NCI-H2107 (cell line): ENCODE measurements around the gene PNMA6F.

Experiments
- DNase-seq: peaks from one replicate; lab custom pipeline; 2025; lab: John Stamatoyannopoulos, UW

PNMA6F gene

GRCh38 chrX:153321381-153322124 is at the start of gene PNMA6F:
TSS of gene PNMA6F (minus strand) at chrX:153321767. CDS start at chrX:153320674, 1,093 bp downstream.
- no peak for DNase-seq

DNA sequence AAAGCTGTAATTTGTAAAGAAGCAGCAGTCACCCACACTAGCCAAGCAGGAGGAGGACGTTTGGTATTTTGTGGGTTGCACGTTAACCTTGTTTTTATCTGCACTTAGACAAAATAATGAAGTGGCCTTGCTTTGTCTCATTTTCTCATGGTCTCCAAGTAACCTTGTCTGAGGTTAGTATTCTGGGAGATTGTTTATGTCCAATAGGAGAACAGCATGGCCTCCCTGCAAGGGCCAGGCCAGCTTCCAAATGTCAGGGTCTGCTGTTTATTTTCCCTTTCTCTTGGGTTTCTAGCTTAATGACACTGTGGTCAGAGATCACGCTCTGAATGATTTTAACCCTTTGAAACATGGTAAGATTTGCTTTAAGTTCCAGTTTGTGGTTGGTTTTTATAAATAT is 49.7 kb upstream of the PNMA6F start:
- DNase-seq: no peak

DNA sequence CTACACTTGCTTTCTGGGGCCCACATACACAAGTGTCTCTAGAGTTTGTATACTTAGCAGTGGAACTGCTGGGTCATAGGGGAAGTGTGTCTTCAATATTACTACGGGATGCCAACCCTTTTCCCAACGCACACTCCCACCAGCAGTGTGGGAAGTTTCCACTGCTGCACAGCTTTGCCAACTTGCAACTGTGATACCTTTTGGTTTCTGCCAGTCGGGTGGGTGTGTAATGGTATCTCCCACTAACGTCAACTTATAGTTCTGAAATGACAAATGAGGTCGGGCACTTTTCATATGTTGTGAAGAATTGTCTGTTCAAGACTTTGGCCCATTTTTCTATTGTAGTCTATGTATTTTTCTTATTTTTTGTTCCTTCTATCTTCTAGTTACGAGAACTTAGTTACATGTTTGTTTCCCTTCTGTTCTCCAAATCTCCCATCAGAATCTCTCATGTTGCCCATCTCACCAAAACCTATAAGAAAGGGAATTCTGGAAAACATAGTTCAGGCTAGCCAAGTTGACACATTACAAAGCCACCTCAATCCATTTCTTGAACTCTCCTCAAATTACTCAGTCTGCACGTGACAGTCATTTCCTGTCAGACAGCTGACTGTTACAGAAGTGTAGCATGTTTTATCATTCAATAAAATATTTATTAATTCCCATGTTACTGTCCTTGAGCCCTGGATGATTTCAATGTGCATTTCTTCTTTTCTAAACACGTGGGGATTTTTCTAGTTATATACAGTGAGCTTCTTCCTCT is 48.9 kb upstream of the PNMA6F start:
- DNase-seq: no peak

GRCh38 chrX:153366878-153367538 is 45.4 kb upstream of the PNMA6F start:
- no peak for DNase-seq

DNA sequence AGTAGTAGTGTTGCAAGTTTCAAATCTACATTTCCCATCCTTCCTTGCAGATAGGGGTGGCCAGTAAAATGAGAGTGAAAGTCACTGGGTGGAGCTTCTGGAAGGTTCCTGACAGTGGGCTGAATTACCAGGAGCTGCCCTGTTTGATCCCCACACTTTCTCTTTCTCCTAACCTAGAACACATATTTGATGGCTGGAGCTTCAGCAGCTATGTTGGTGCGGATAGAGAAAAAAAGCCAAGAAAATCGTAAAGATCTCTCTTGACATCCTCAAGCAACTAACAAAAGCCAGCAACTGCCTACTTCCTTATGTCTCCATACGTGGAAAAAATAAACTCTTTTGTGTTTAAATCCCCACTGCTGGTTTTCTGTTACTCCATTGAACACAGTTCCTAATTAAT is 44.6 kb upstream of the PNMA6F start:
- DNase-seq: no peak

- no peak for DNase-seq
These were observed 44.1 kb upstream of the PNMA6F start for GRCh38 chrX:153365670-153366069.

GRCh38 chrX:153361781-153362397 is 40.3 kb upstream of the PNMA6F start:
- DNase-seq: no peak

DNA sequence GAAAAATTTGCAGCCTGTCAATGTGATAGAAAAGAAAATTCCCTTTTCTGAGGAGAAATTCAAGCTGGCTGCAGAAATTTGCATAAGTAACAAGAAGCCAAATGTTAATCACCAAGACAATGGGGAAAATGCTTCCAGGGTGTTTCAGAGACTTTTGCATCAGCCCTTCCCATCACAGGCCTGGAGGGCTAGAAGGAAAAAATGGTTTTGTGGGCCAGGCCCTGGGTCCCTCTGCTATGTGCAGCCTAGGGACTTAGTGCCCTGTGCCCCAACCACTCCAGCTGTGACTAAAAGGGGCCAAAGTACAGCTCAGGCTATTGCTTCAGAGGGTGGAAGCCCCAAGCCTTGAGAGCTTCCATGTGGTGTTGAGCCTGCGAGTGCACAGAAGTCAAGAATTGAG is 36.3 kb upstream of the PNMA6F start:
- DNase-seq: no peak

GRCh38 chrX:153353416-153353815 is 31.8 kb upstream of the PNMA6F start:
- DNase-seq: peak; percentile 84

DNA sequence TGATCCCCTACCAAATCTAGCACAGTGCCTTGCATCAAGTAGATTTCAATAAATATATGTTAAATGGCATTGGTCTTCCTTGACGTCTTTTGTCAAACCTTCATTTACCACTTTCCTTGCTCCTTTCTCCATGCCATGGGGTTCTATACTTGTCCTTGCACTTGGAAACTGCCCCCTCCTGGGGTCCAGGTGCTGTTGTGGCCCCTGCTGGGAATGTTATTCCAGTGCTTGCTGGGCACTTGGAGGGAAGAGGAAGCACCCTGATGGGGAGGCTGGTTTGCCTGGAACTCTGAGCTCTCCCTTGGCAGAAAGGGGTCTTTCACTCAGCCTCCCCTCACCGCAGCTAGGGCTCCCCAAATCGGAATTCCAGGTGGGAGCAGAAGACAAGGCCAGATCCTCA is 31.3 kb upstream of the PNMA6F start:
- no peak for DNase-seq

DNA sequence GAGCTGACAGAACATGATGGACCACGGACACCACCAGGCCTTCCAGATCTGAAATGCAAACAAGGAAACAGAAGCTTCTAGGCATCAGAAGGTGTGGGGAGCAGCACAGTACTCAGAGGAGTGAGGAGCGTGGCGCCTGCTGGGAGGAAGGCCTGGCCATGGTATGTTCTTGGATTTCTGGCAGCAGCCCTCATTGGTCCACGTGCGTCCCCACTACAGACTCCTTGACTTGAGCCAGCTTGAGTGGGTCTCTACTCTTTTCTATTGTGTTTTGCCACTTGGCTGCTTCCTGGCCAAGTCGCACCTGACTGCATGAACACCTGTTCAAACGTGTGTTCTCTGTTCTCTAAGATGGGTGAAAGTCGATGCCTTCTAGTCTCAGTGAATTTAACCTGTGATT is 30.4 kb upstream of the PNMA6F start:
- peak; percentile 86 for DNase-seq

GRCh38 chrX:153349952-153350351 is 28.4 kb upstream of the PNMA6F start:
- no peak for DNase-seq

- no peak for DNase-seq
These were observed 26.9 kb upstream of the PNMA6F start for GRCh38 chrX:153348421-153348820.

- DNase-seq: no peak
These were observed 26.0 kb upstream of the PNMA6F start for GRCh38 chrX:153347530-153347929.

- DNase-seq: no peak
These were observed 22.1 kb upstream of the PNMA6F start for GRCh38 chrX:153343674-153344073.

- no peak for DNase-seq
These were observed 21.4 kb upstream of the PNMA6F start for GRCh38 chrX:153342762-153343558.

- DNase-seq: no peak
These were observed 18.5 kb upstream of the PNMA6F start for GRCh38 chrX:153340111-153340510.

GRCh38 chrX:153339662-153340061 is 18.1 kb upstream of the PNMA6F start:
- DNase-seq: no peak

- DNase-seq: no peak
These were observed 17.3 kb upstream of the PNMA6F start for GRCh38 chrX:153338836-153339235.

- DNase-seq: no peak
These were observed 15.4 kb upstream of the PNMA6F start for GRCh38 chrX:153336988-153337387.

- DNase-seq: no peak
These were observed 14.7 kb upstream of the PNMA6F start for GRCh38 chrX:153336121-153336894.
